IMR-90 (cell line): Measurements from ENCODE around the gene CYP17A1. TPM values are rescaled to one million over a fixed set of nuclear protein-coding genes. Genes with fewer than 3 reads are reported as not detected.

Source experiments
- ATAC-seq: fragments of 200-7000 bp; cut with Tn5 transposase; 2 replicates; pipeline ENCODE4 v1.9.1; 2020; ENCODE audit warnings: low read depth, mild to moderate bottlenecking, moderate library complexity
- BruUV-seq: library from RNA; stranded (reverse); fragments of 400-500 nt; replicated peaks from 2 replicates; lab custom pipeline; 2021; lab: Mats Ljungman, UMichigan
- CTCF ChIA-PET: fragments of 300-600 bp; formaldehyde crosslinking; extraction: SDS; loops from one replicate; lab custom pipeline; 2021; ENCODE audit warnings: antibody characterized with exemption; lab: Yijun Ruan, JAX
- POLR2A ChIA-PET: fragments of 300-600 bp; sonication (Branson Sonifier 250); formaldehyde crosslinking; loops from one replicate; lab custom pipeline; 2022; ENCODE audit warnings: antibody characterized with exemption; ENCODE audit not compliant: unreplicated experiment; lab: Charles Lee
- DNase-seq: peaks from one replicate; pipeline ENCODE4 v3.0.0; 2013
- H2AFZ ChIP-seq: replicated peaks from 2 replicates; pipeline ENCODE3; 2013; ENCODE audit warnings: low read length, mild to moderate bottlenecking; ENCODE audit not compliant: poor library complexity
- H2AK5ac ChIP-seq: 2 replicates; pipeline ENCODE4 v1.6.1; 2013; ENCODE audit warnings: low read depth, low read length, inconsistent platforms
- H2AK9ac ChIP-seq: replicated peaks from 2 replicates; pipeline ENCODE3; 2013; ENCODE audit warnings: mild to moderate bottlenecking, low read depth, low read length, moderate library complexity; ENCODE audit not compliant: poor library complexity
- H2BK120ac ChIP-seq: 2 replicates; pipeline ENCODE4 v1.6.1; 2013; ENCODE audit warnings: low read depth, low read length, inconsistent platforms
- H2BK15ac ChIP-seq: 3 replicates; pipeline ENCODE4 v1.6.1; 2013; ENCODE audit warnings: low read depth, low read length, inconsistent platforms
- H2BK20ac ChIP-seq: 2 replicates; pipeline ENCODE4 v1.6.1; 2013; ENCODE audit warnings: low read depth, mild to moderate bottlenecking, inconsistent platforms, low read length, moderate library complexity
- H2BK5ac ChIP-seq: 2 replicates; pipeline ENCODE4 v1.6.1; 2013; ENCODE audit warnings: mild to moderate bottlenecking, low read depth, low read length, inconsistent platforms; ENCODE audit not compliant: poor library complexity, severe bottlenecking
- H3K14ac ChIP-seq: replicated peaks from 2 replicates; pipeline ENCODE4 v1.6.1; 2013; ENCODE audit warnings: low read depth, low read length, inconsistent platforms
- H3K18ac ChIP-seq: 2 replicates; pipeline ENCODE4 v1.6.1; 2013; ENCODE audit warnings: low read depth, low read length, control low read depth
- H3K23ac ChIP-seq: 2 replicates; pipeline ENCODE4 v1.6.1; 2013; ENCODE audit warnings: low read depth, low read length, inconsistent platforms
- H3K27ac ChIP-seq: 2 replicates; pipeline ENCODE4 v1.5.1; 2013; ENCODE audit warnings: mild to moderate bottlenecking, control low read depth, low read length; ENCODE audit not compliant: insufficient read depth
- H3K27me3 ChIP-seq: 2 replicates; pipeline ENCODE4 v1.6.1; 2013; ENCODE audit warnings: low read length; ENCODE audit not compliant: control insufficient read depth, insufficient read depth
- H3K36me3 ChIP-seq: 2 replicates; pipeline ENCODE4 v1.6.1; 2013; ENCODE audit warnings: low read length, mixed read lengths; ENCODE audit not compliant: control insufficient read depth, insufficient read depth
- H3K4ac ChIP-seq: 2 replicates; pipeline ENCODE4 v1.6.1; 2013; ENCODE audit warnings: low read depth, low read length, inconsistent platforms
- H3K4me1 ChIP-seq: 2 replicates; pipeline ENCODE4 v1.6.1; 2013; ENCODE audit warnings: low read length, mixed read lengths; ENCODE audit not compliant: control insufficient read depth, insufficient read depth
- H3K4me2 ChIP-seq: 2 replicates; pipeline ENCODE4 v1.6.1; 2013; ENCODE audit warnings: low read depth, mild to moderate bottlenecking, control low read depth, low read length, moderate library complexity
- H3K4me3 ChIP-seq: 2 replicates; pipeline ENCODE4 v1.5.1; 2013; ENCODE audit warnings: low read depth, mild to moderate bottlenecking, control low read depth, low read length, moderate library complexity; ENCODE audit not compliant: insufficient read depth
- H3K56ac ChIP-seq: 2 replicates; pipeline ENCODE4 v1.6.1; 2013; ENCODE audit warnings: low read length, inconsistent platforms; ENCODE audit not compliant: insufficient read depth; ENCODE audit errors: extremely low read depth
- H3K79me1 ChIP-seq, 2 experiments: 2 replicates each; pipeline ENCODE4 v1.6.1; 2013; ENCODE audit warnings: low read length in 2 of 2, inconsistent platforms in 1 of 2, low read depth in 1 of 2
- H3K9ac ChIP-seq: 2 replicates; pipeline ENCODE4 v1.6.1; 2013; ENCODE audit warnings: low read depth, low read length, control low read depth
- H3K9me1 ChIP-seq: 2 replicates; pipeline ENCODE4 v1.6.1; 2013; ENCODE audit warnings: low read length, inconsistent platforms; ENCODE audit not compliant: insufficient read depth
- H3K9me3 ChIP-seq: 2 replicates; pipeline ENCODE4 v1.6.1; 2013; ENCODE audit warnings: low read length; ENCODE audit not compliant: control insufficient read depth, insufficient read depth
- H4K20me1 ChIP-seq: 2 replicates; pipeline ENCODE4 v1.6.1; 2013; ENCODE audit warnings: low read length, inconsistent platforms; ENCODE audit not compliant: insufficient read depth
- H4K5ac ChIP-seq: 2 replicates; pipeline ENCODE4 v1.6.1; 2013; ENCODE audit warnings: mild to moderate bottlenecking, low read depth, low read length, control low read depth
- H4K8ac ChIP-seq, 2 experiments: 2 replicates each; pipeline ENCODE4 v1.6.1; 2013; ENCODE audit warnings: low read depth in 2 of 2, low read length in 2 of 2, control low read depth in 1 of 2, inconsistent platforms in 1 of 2
- H4K91ac ChIP-seq: 2 replicates; pipeline ENCODE4 v1.6.1; 2013; ENCODE audit warnings: low read depth, low read length, inconsistent platforms; ENCODE audit not compliant: insufficient read depth
- BHLHE40 ChIP-seq: fragments of 150-350 bp; IDR thresholded peaks from 2 replicates; pipeline ENCODE4 v1.6.1; 2016; ENCODE audit warnings: mild to moderate bottlenecking, low read depth, low read length
- CEBPB ChIP-seq: IDR thresholded peaks from 2 replicates; pipeline ENCODE4 v1.6.1; 2012; ENCODE audit warnings: low read depth, low read length, improper control_type of control experiment
- CHD1 ChIP-seq: IDR thresholded peaks from 2 replicates; pipeline ENCODE4 v1.6.1; 2012; ENCODE audit warnings: low read depth, low read length, improper control_type of control experiment
- CTCF ChIP-seq: conservative IDR thresholded peaks from 2 replicates; pipeline ENCODE4 v1.5.1; 2012; ENCODE audit warnings: mild to moderate bottlenecking, low read depth, low read length, improper control_type of control experiment
- ELK1 ChIP-seq: fragments of 150-350 bp; IDR thresholded peaks from 2 replicates; pipeline ENCODE4 v1.6.1; 2016; ENCODE audit warnings: low read depth, mild to moderate bottlenecking, low read length, moderate library complexity, borderline replicate concordance
- FOS ChIP-seq: fragments of 150-350 bp; IDR thresholded peaks from 2 replicates; pipeline ENCODE4 v1.6.1; 2016; ENCODE audit warnings: low read depth, low read length
- MAFK ChIP-seq: IDR thresholded peaks from 2 replicates; pipeline ENCODE4 v1.6.1; 2012; ENCODE audit warnings: low read depth, low read length, improper control_type of control experiment
- MAZ ChIP-seq: IDR thresholded peaks from 2 replicates; pipeline ENCODE4 v1.6.1; 2012; ENCODE audit warnings: low read depth, mild to moderate bottlenecking, low read length, improper control_type of control experiment, moderate library complexity, borderline replicate concordance
- NFE2L2 ChIP-seq: fragments of 150-350 bp; IDR thresholded peaks from 2 replicates; pipeline ENCODE4 v1.6.1; 2016; ENCODE audit warnings: low read depth, mild to moderate bottlenecking, low read length
- POLR2A ChIP-seq: IDR thresholded peaks from 2 replicates; pipeline ENCODE4 v1.6.1; 2012; ENCODE audit warnings: mild to moderate bottlenecking, low read depth, low read length
- RAD21 ChIP-seq: IDR thresholded peaks from 2 replicates; pipeline ENCODE4 v1.6.1; 2012; ENCODE audit warnings: low read length, improper control_type of control experiment
- RCOR1 ChIP-seq: IDR thresholded peaks from 2 replicates; pipeline ENCODE4 v1.6.1; 2012; ENCODE audit warnings: mild to moderate bottlenecking, low read length, improper control_type of control experiment; ENCODE audit not compliant: insufficient replicate concordance
- RFX5 ChIP-seq: IDR thresholded peaks from 2 replicates; pipeline ENCODE4 v1.8.0; 2012; ENCODE audit warnings: low read depth, mild to moderate bottlenecking, low read length, moderate library complexity
- SMC3 ChIP-seq: fragments of 150-350 bp; IDR thresholded peaks from 2 replicates; pipeline ENCODE4 v1.6.1; 2016; ENCODE audit warnings: low read depth, mild to moderate bottlenecking, antibody characterized with exemption, low read length, moderate library complexity
- USF2 ChIP-seq: fragments of 150-350 bp; IDR thresholded peaks from 2 replicates; pipeline ENCODE4 v1.6.1; 2017; ENCODE audit warnings: mild to moderate bottlenecking, antibody characterized with exemption, low read length, low read depth
- WGBS, 2 experiments: methylation state at CpG; one replicate each; pipeline versions ENCODE4 v1.1.5 to v1.1.7; 2013; ENCODE audit warnings: missing lambda C conversion rate in 2 of 2; ENCODE audit not compliant: insufficient read length in 1 of 2; ENCODE audit errors: extremely low coverage in 2 of 2; 5-methylcytosine and 5-hydroxymethylcytosine counted together
- dilution Hi-C: fragments of 300-500 bp; cut with HindIII; formaldehyde crosslinking; loops from one replicate; pipeline ENCODE4 v1.14.3; 2018; ENCODE audit warnings: low sequenced_read_pairs; ENCODE audit not compliant: unreplicated experiment
- in situ Hi-C: fragments of 300-500 bp; cut with MboI; formaldehyde crosslinking; loops from 3 replicates; pipeline ENCODE4 v1.14.3; 2019; ENCODE audit warnings: low sequenced_read_pairs, inconsistent platforms, mixed read lengths
- intact Hi-C: fragments of 100-400 bp; cut with micrococcal nuclease; formaldehyde crosslinking; loops from 2 replicates; pipeline ENCODE4 v1.10.0; 2022
- polyA plus RNA-seq, 3 experiments: library from polyadenylated mRNA; depleted of rRNA; stranded (reverse); fragments of >200 nt; gene quantifications; 2 replicates each; pipeline ENCODE4 v1.2.3, GENCODE V29; 2012; ENCODE audit warnings: low replicate concordance in 1 of 3
- total RNA-seq: library from RNA; depleted of rRNA; stranded (reverse); fragments of >200 nt; gene quantifications from 2 replicates; pipeline ENCODE4 v1.2.3, GENCODE V29; 2012

Gene CYP17A1
- total and polyA plus RNA-seq, 2 of the 4 experiments (the other 2 are of a cell fraction) = not detected

- DNase-seq (no peak), ATAC-seq (no peak)
- BruUV-seq = no TSS peak
- no CpG with 5 or more reads among the region's 2 CpGs for WGBS, 2 experiments
- no peak overlapping the region for H2AFZ ChIP-seq
- no peaks in the 10 kb centered on the region for H3K9me3 ChIP-seq
- H4K91ac ChIP-seq = no peak overlapping the region
- no peak overlapping the region for H3K18ac ChIP-seq
- no peaks in the 10 kb centered on the region for H3K9me1 ChIP-seq
- H3K4me2 ChIP-seq = no peak overlapping the region
- no peaks in the 10 kb centered on the region for H3K4me1 ChIP-seq
- H2BK120ac ChIP-seq = no peak overlapping the region
- H3K56ac ChIP-seq = no peak overlapping the region
- H3K27me3 ChIP-seq = no peaks in the 10 kb centered on the region
- no peak overlapping the region for H4K5ac ChIP-seq
- no peak overlapping the region for H3K4ac ChIP-seq
- no peak overlapping the region for H3K23ac ChIP-seq
- CTCF ChIA-PET = interaction anchor here (0.9 kb wide), 1 partner anchor 25 kb away, joined by 3 read pairs; no protein-coding TSS in a partner anchor
- POLR2A ChIA-PET = no interaction called here
- TF ChIP-seq FOS = no peak
- TF ChIP-seq MAZ = no peak
- no peak for TF ChIP-seq MAFK
- no peak for TF ChIP-seq BHLHE40
- TF ChIP-seq CHD1 = no peak
- no peak for TF ChIP-seq RCOR1
- no peak for TF ChIP-seq POLR2A
- no peak for TF ChIP-seq RAD21
- no peak for TF ChIP-seq NFE2L2
- no peak for TF ChIP-seq USF2
- TF ChIP-seq SMC3 = no peak
- TF ChIP-seq ELK1 = no peak
- TF ChIP-seq CEBPB = no peak
- no peak for TF ChIP-seq RFX5
- TF ChIP-seq CTCF = no peak
- H2BK5ac ChIP-seq = no peak overlapping the region
- intact Hi-C loops = no loop called here
- H4K8ac ChIP-seq = no peak overlapping the region
- H3K27ac ChIP-seq = no peak overlapping the region
- no peak overlapping the region for H3K9ac ChIP-seq
- H2AK5ac ChIP-seq = no peak overlapping the region
- H2AK9ac ChIP-seq = no peak overlapping the region
- H3K79me1 ChIP-seq = no peaks in the 10 kb centered on the region
- no peaks in the 10 kb centered on the region for H3K36me3 ChIP-seq
- no peak overlapping the region for H3K4me3 ChIP-seq
- no peak overlapping the region for H2BK15ac ChIP-seq
- dilution Hi-C loops = no loop called here
- H2BK20ac ChIP-seq = no peak overlapping the region
- in situ Hi-C loops = no loop called here
- no peak overlapping the region for H3K14ac ChIP-seq
- no peaks in the 10 kb centered on the region for H4K20me1 ChIP-seq
Measured at GRCh38 chr10:102876747-102877153, 39.5 kb upstream of the CYP17A1 start.
